B cell (primary cell): ENCODE results near the gene TMUB2. TPM values are rescaled to one million over a fixed set of nuclear protein-coding genes. Genes with fewer than 3 reads are reported as not detected.

Source experiments
- ATAC-seq: fragments of 200-7000 bp; cut with Tn5 transposase; one replicate; pipeline ENCODE4 v1.10.0; 2021; ENCODE audit warnings: low read depth, mild to moderate bottlenecking, moderate number of reproducible peaks, moderate library complexity
- CTCF ChIA-PET: fragments of 350-600 bp; sonication (Branson Sonifier 250); formaldehyde crosslinking; loops from one replicate; lab custom pipeline; 2021; ENCODE audit warnings: antibody characterized with exemption, inconsistent platforms; lab: Charles Lee
- POLR2A ChIA-PET: fragments of 350-600 bp; sonication (Branson Sonifier 250); formaldehyde crosslinking; loops from one replicate; lab custom pipeline; 2021; ENCODE audit warnings: antibody characterized with exemption; lab: Charles Lee
- DNase-seq: peaks from one replicate; pipeline ENCODE4 v3.0.0; 2013
- H2AFZ ChIP-seq: 2 replicates; pipeline ENCODE4 v1.6.1; 2012; ENCODE audit warnings: mild to moderate bottlenecking, low read depth, low read length; ENCODE audit not compliant: insufficient read depth, poor library complexity, severe bottlenecking
- H3K27ac ChIP-seq, 2 donors: 1 replicate in 1 of 2; 2 replicates in 1 of 2; pipeline ENCODE4 v1.5.1; 2012 to 2013; ENCODE audit warnings: low read length in 2 of 2, mild to moderate bottlenecking in 2 of 2, moderate library complexity in 1 of 2
- H3K27me3 ChIP-seq, 4 experiments: fragments of 200-600 bp in 1 of 4; sonication (generic) in 1 of 4; replicated peaks in 1 of 4; 1 replicate in 2 of 4; 2 replicates in 2 of 4; pipeline versions ENCODE4 v1.6.1 to v1.7.0; 2013 to 2016; ENCODE audit warnings: low read length in 3 of 4, mild to moderate bottlenecking in 2 of 4, mixed read lengths in 1 of 4, moderate library complexity in 1 of 4; ENCODE audit not compliant: insufficient read depth in 4 of 4, control insufficient read depth in 3 of 4; ENCODE audit errors: control extremely low read depth in 1 of 4
- H3K36me3 ChIP-seq, 2 experiments: replicated peaks in 1 of 2; 1 replicate in 1 of 2; 2 replicates in 1 of 2; pipeline versions ENCODE4 v1.6.1 to v1.7.1; 2013; ENCODE audit warnings: low read length in 1 of 2; ENCODE audit not compliant: insufficient read depth in 2 of 2, control insufficient read depth in 1 of 2; ENCODE audit errors: control extremely low read depth in 1 of 2, extremely low read depth in 1 of 2
- H3K4me1 ChIP-seq, 2 donors: fragments of 200-600 bp in 1 of 2; sonication (generic) in 1 of 2; 1 replicate in 1 of 2; 2 replicates in 1 of 2; pipeline versions ENCODE4 v1.5.1 to v1.6.1; 2013 to 2017; ENCODE audit warnings: low read length in 2 of 2; ENCODE audit not compliant: control insufficient read depth in 2 of 2, insufficient read depth in 2 of 2
- H3K4me2 ChIP-seq: replicated peaks from 2 replicates; pipeline ENCODE3; 2012; ENCODE audit warnings: mild to moderate bottlenecking, low read depth, low read length; ENCODE audit not compliant: poor library complexity, severe bottlenecking
- H3K4me3 ChIP-seq, 5 experiments: fragments of 200-600 bp in 1 of 5; sonication (generic) in 1 of 5; 1 replicate in 3 of 5; 2 replicates in 2 of 5; pipeline versions ENCODE4 v1.5.1 to v1.7.0; 2011 to 2016; ENCODE audit warnings: low read length in 4 of 5, mild to moderate bottlenecking in 4 of 5, low read depth in 2 of 5, control low read depth in 1 of 5, moderate library complexity in 1 of 5; ENCODE audit not compliant: insufficient read depth in 1 of 5; ENCODE audit errors: control extremely low read depth in 1 of 5, extremely low read depth in 1 of 5
- H3K79me2 ChIP-seq: fragments of 200-600 bp; sonication (generic); one replicate; pipeline ENCODE4 v1.6.0; 2016; ENCODE audit warnings: low read length; ENCODE audit not compliant: control insufficient read depth, insufficient read depth
- H3K9ac ChIP-seq: fragments of 200-600 bp; sonication (generic); 2 replicates; pipeline ENCODE4 v1.6.1; 2017; ENCODE audit warnings: mild to moderate bottlenecking, low read length, moderate library complexity
- H3K9me3 ChIP-seq, 3 donors: one replicate each; pipeline versions ENCODE4 v1.6.1 to v1.7.1; 2013; ENCODE audit warnings: low read length in 2 of 3; ENCODE audit not compliant: control insufficient read depth in 2 of 3, insufficient read depth in 1 of 3; ENCODE audit errors: control extremely low read depth in 1 of 3
- H4K20me1 ChIP-seq: 2 replicates; pipeline ENCODE4 v1.6.0; 2012; ENCODE audit warnings: mild to moderate bottlenecking, low read length; ENCODE audit not compliant: insufficient read depth, control insufficient read depth, poor library complexity, severe bottlenecking
- H3K27ac Mint-ChIP-seq: one replicate; pipeline ENCODE4 v1.8.0; 2021; ENCODE audit warnings: mixed read lengths
- H3K27me3 Mint-ChIP-seq: one replicate; pipeline ENCODE4 v1.8.0; 2021; ENCODE audit warnings: mixed read lengths
- H3K4me1 Mint-ChIP-seq: one replicate; pipeline ENCODE4 v1.8.0; 2021; ENCODE audit warnings: mixed read lengths
- H3K4me3 Mint-ChIP-seq: one replicate; pipeline ENCODE4 v1.8.0; 2021; ENCODE audit warnings: mixed read lengths
- H3K9me3 Mint-ChIP-seq: one replicate; pipeline ENCODE4 v1.8.0; 2022; ENCODE audit warnings: mixed read lengths; ENCODE audit not compliant: insufficient read depth
- EZH2 ChIP-seq: IDR thresholded peaks from 2 replicates; pipeline ENCODE4 v1.6.1; 2012; ENCODE audit warnings: borderline replicate concordance, low read depth, mild to moderate bottlenecking, moderate library complexity, low read length; ENCODE audit not compliant: insufficient read depth, poor library complexity, severe bottlenecking
- WGBS: methylation state at CpG from one replicate; pipeline ENCODE4 v1.1.5; 2013; ENCODE audit warnings: missing lambda C conversion rate; ENCODE audit not compliant: insufficient coverage; 5-methylcytosine and 5-hydroxymethylcytosine counted together
- intact Hi-C: fragments of 100-400 bp; cut with micrococcal nuclease; formaldehyde crosslinking; loops from one replicate; pipeline ENCODE4 v1.10.0; 2022
- polyA plus RNA-seq: library from polyadenylated mRNA; depleted of rRNA; stranded (reverse); fragments of >200 nt; gene quantifications from 2 replicates; pipeline ENCODE4 v1.2.3, GENCODE V29; 2012
- total RNA-seq, 2 donors: library from RNA; stranded (reverse); fragments of 120-200 nt in 1 of 2; gene quantifications; 1 replicate in 1 of 2; 2 replicates in 1 of 2; pipeline versions ENCODE4 v1.2.3 to v1.2.4, GENCODE V29; 2013 to 2022
- TF ChIP-seq, protein P1 (sequence below): fragments of 200-600 bp; IDR thresholded peaks from one replicate; pipeline ENCODE4 v1.8.0; 2022; ENCODE audit warnings: antibody characterized with exemption, mild to moderate bottlenecking

Gene TMUB2
- total and polyA plus RNA-seq, 2 donors (not counting 1 experiment from before 2014, with no cell fraction given), result 52.3 to 114 TPM

DNA sequence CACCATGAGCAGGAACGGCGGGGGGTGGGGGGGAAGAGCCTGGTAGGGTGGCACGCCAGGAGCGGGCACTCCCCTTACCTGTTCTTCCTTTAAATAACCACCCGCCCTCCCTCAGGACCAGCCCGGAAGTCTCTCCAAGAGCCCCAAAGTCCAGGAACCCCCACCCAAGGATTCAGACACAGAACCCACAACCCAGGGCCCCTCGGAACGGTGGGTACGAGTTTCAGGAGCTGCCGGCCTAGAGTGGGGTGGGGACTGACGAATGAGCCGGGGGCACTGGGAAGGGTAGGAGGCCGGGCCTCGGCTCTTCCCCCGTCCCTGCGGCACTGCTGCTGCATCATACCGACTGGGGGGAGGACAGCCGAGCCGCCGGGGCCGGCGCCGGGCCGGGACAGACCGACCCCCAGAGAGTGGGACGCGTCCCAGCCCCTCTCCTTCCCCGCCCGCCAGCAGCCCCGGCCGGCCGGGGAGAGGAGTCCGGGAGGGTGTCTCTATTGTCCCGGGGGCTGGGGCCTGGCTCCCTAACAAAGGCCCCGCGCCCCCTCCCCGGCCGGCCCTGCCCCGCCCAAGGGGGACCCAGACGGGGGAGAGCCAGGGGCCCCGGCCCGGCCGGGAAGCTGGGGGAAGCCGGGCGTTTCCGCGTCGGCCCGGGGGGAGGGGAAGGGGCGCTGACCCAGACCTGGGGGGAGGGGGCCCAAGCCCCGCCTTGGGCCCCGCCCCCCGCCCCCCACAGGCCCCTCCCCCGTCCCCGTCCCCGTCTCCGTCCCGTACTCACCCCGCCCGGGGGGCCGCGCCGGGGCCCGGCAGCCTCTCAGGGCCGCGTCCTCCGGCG is 12.2 kb downstream of the TMUB2 start:
- Histone ChIP-seq H4K20me1 (peaks cover 21% of the 10 kb centered on the region), H3K79me2 (peaks cover 45% of the 10 kb centered on the region), H3K4me1 (peaks cover 29 to 39% of the 10 kb centered on the region in 2 donors), H2AFZ (peak overlapping the region; percentile 62), H3K9ac (peak overlapping the region; percentile 74), H3K27ac (peak overlapping the region; percentile 80 to 86), H3K27me3 (no peaks in the 10 kb centered on the region), H3K36me3 (peaks cover 5 to 32% of the 10 kb centered on the region in 2 experiments), H3K4me3 (peak overlapping the region; percentile 66 to 83 (median 81)), H3K4me2 (peak overlapping the region; percentile 92), H3K9me3 (no peaks in the 10 kb centered on the region)
- ATAC-seq, result peak; percentile 21
- DNase-seq, result peak; percentile 74
- Mint-ChIP-seq H3K27me3 (no peaks in the 10 kb centered on the region), H3K27ac (peak overlapping the region; percentile 93), H3K9me3 (no peaks in the 10 kb centered on the region), H3K4me3 (peak overlapping the region; percentile 88), H3K4me1 (peaks cover 44% of the 10 kb centered on the region)
- TF ChIP-seq, protein P1, sequence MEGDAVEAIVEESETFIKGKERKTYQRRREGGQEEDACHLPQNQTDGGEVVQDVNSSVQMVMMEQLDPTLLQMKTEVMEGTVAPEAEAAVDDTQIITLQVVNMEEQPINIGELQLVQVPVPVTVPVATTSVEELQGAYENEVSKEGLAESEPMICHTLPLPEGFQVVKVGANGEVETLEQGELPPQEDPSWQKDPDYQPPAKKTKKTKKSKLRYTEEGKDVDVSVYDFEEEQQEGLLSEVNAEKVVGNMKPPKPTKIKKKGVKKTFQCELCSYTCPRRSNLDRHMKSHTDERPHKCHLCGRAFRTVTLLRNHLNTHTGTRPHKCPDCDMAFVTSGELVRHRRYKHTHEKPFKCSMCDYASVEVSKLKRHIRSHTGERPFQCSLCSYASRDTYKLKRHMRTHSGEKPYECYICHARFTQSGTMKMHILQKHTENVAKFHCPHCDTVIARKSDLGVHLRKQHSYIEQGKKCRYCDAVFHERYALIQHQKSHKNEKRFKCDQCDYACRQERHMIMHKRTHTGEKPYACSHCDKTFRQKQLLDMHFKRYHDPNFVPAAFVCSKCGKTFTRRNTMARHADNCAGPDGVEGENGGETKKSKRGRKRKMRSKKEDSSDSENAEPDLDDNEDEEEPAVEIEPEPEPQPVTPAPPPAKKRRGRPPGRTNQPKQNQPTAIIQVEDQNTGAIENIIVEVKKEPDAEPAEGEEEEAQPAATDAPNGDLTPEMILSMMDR, result no peak
- TF ChIP-seq EZH2, result no peak
- ChIA-PET POLR2A (interaction anchor here (0.5 to 8.9 kb wide), 5 partner anchors 11 to 668 kb away, joined by 4 to 100 read pairs (median 8); partner anchors contain the start of genes SLC25A39, TMUB2 and UBTF), CTCF (interaction anchor here (0.6 to 5.4 kb wide), 6 partner anchors 9 to 261 kb away, joined by 3 to 44 read pairs (median 4); no protein-coding TSS in a partner anchor)
- intact Hi-C loops, result no loop called here
- under 1% methylated on average over 43 of the region's 68 CpGs for WGBS
